ENCODE data around the gene DNAH7. TPM values are rescaled to one million over a fixed set of nuclear protein-coding genes. Genes with fewer than 3 reads are reported as not detected.

DNAH7 gene
- total RNA-seq, 1 donor from 2014 or later, result 0.98 TPM

DNA sequence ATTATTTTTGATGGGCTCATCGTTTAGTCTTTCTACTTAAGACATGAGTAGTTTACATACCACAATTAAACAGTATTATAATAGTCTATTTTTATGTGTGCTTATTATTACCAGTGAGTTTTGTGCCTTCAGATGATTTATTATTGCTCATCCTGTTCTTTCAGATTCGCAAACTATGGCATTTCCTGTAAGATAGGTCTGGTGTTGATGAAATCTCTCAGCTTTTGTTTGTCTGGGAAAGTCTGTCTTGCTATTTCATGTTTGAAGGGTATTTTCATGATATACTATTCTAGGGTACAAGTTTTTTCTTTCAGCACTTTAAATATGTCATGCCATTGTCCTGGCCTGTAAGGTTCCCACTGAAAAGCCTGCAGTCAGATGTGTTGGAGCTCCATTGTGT lies 101.3 kb downstream of the DNAH7 start:
- Histone ChIP-seq H3K27ac (no peak overlapping the region), H3K27me3 (no peaks in the 10 kb centered on the region), H3K4me3 (no peak overlapping the region), H3K36me3 (no peaks in the 10 kb centered on the region), H3K9me3 (no peaks in the 10 kb centered on the region), H3K4me1 (no peaks in the 10 kb centered on the region)
- intact Hi-C loops (cut with DNase I), result no loop called here
- no peak for ATAC-seq
- TF ChIP-seq, protein P1, sequence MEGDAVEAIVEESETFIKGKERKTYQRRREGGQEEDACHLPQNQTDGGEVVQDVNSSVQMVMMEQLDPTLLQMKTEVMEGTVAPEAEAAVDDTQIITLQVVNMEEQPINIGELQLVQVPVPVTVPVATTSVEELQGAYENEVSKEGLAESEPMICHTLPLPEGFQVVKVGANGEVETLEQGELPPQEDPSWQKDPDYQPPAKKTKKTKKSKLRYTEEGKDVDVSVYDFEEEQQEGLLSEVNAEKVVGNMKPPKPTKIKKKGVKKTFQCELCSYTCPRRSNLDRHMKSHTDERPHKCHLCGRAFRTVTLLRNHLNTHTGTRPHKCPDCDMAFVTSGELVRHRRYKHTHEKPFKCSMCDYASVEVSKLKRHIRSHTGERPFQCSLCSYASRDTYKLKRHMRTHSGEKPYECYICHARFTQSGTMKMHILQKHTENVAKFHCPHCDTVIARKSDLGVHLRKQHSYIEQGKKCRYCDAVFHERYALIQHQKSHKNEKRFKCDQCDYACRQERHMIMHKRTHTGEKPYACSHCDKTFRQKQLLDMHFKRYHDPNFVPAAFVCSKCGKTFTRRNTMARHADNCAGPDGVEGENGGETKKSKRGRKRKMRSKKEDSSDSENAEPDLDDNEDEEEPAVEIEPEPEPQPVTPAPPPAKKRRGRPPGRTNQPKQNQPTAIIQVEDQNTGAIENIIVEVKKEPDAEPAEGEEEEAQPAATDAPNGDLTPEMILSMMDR (IDR thresholded peaks at IDR 0.05), result no peak
- DNase-seq, result no peak

DNA sequence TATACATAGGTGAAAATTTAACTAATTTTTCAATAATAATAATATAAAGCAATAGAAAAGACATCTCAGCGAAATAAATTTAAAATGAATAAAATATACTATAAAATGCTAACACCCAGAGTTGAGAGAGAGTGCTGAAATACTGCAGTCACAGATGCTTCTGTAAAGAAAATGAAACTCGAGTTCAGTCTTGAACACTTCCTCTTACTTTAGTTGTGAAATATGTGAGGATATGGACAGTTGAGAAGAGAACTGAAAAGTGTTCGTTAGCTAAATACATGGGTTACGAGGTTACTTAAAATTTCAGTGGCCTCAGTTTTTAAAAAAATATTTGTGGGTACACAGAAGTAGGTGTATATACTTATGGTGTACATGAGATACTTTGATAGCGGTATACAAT lies 106.8 kb downstream of the DNAH7 start:
- ATAC-seq (peak; percentile 54), DNase-seq (no peak)
- no peaks in the 10 kb centered on the region for H3K4me1 ChIP-seq
- H3K36me3 ChIP-seq, result no peaks in the 10 kb centered on the region
- intact Hi-C loops (cut with DNase I), result no loop called here
- H3K4me3 ChIP-seq, result no peak overlapping the region
- no peak overlapping the region for H3K27ac ChIP-seq
- TF ChIP-seq, protein P1 (IDR thresholded peaks at IDR 0.05), result no peak
- no peaks in the 10 kb centered on the region for H3K9me3 ChIP-seq
- H3K27me3 ChIP-seq, result no peaks in the 10 kb centered on the region

DNA sequence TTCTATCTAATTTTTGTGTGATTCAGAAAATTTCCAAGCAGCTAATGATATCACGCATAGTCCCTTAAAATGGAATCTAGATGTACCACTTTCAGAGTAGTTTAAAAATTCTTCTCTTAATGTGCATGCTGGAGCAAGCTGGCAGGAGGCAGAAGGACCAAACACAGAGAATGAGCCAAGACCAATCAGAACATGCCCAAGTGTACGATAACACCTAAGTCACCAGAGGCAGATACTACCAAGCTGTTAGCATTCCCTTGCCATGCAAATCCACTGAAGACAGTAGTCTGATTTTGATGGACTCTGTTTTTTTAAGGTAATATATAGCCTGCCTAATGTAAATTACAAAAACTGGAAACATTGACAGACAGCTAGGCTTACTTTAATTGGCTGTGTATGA lies 109.3 kb downstream of the DNAH7 start:
- Histone ChIP-seq H3K9me3 (no peaks in the 10 kb centered on the region), H3K4me3 (no peak overlapping the region), H3K27ac (no peak overlapping the region), H3K36me3 (no peaks in the 10 kb centered on the region), H3K4me1 (no peaks in the 10 kb centered on the region), H3K27me3 (no peaks in the 10 kb centered on the region)
- DNase-seq, result no peak
- no peak for ATAC-seq
- TF ChIP-seq, protein P1 (IDR thresholded peaks at IDR 0.05), result no peak
- intact Hi-C loops (cut with DNase I), result no loop called here

DNA sequence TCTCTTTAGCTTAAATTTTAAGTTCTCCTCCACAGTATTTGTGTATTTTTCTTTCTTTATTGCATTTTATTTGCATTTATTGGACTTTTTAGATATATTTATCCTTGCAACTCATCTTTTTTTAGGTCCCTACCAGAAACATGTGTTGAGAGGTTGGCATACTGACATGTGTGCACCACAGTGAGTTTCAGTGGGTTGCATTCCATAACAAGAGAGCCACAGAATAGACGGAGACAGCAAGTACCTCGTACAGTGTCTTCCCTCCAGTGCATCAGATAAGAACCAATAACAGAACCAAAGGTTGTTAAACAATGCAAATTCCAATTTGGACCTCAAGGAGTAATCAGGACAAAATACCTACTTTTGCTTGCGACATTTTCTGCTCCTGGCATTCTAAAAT lies 111.9 kb downstream of the DNAH7 start:
- H3K36me3 ChIP-seq, result no peaks in the 10 kb centered on the region
- H3K27me3 ChIP-seq, result no peaks in the 10 kb centered on the region
- H3K9me3 ChIP-seq, result peaks cover 6% of the 10 kb centered on the region
- H3K27ac ChIP-seq, result no peak overlapping the region
- DNase-seq, result no peak
- ATAC-seq, result no peak
- no peaks in the 10 kb centered on the region for H3K4me1 ChIP-seq
- H3K4me3 ChIP-seq, result no peak overlapping the region
- TF ChIP-seq, protein P1 (IDR thresholded peaks at IDR 0.05), result no peak
- intact Hi-C loops (cut with DNase I), result no loop called here

DNA sequence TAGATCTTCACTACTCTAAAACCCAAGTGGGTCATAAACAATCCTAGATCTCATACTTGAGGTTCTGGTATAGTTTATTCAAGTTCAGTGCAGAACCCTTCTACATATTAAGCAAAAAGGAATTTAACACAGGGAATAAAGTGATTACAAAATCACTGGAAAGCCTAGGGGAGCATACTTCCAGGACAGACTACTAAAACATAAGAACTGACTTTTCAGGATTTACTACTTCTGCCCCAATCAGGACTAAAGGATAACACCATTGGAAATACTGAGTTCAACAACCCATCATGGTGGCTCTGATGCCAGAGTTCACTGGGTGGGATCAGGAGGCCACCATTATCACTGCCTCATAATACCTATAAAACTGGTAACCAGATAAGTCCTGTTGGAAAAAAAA lies 123.6 kb downstream of the DNAH7 start:
- Histone ChIP-seq H3K4me1 (no peaks in the 10 kb centered on the region), H3K9me3 (no peaks in the 10 kb centered on the region), H3K36me3 (no peaks in the 10 kb centered on the region), H3K27ac (no peak overlapping the region), H3K4me3 (no peak overlapping the region), H3K27me3 (no peaks in the 10 kb centered on the region)
- no peak for DNase-seq
- ATAC-seq, result no peak
- TF ChIP-seq, protein P1 (IDR thresholded peaks at IDR 0.05), result no peak
- intact Hi-C loops (cut with DNase I), result no loop called here

DNA sequence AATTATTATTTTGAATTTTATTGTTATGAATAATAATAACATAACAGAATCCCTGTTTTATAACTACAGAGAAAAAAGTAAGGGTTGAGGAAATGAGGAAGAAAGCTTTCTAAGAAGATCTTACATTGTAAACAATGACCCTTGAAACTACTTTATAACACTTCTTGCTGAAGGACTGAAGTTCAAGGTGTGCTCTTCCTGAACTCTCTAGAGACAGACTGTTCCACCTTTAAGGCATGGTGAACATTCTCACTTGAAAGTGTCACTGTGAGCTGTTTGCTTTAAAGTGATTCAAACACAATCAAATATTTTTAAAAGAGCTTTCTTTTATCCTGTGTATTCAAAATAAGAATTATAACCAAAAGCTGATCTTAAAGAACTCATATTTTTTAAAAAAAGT lies 131.5 kb downstream of the DNAH7 start:
- Histone ChIP-seq H3K27ac (no peak overlapping the region), H3K27me3 (no peaks in the 10 kb centered on the region), H3K4me1 (no peaks in the 10 kb centered on the region), H3K9me3 (no peaks in the 10 kb centered on the region), H3K4me3 (no peak overlapping the region), H3K36me3 (no peaks in the 10 kb centered on the region)
- ATAC-seq, result no peak
- TF ChIP-seq, protein P1 (IDR thresholded peaks at IDR 0.05), result no peak
- intact Hi-C loops (cut with DNase I), result no loop called here
- DNase-seq, result no peak

Data from upper lobe of right lung (tissue), 1 donor.